H1 (cell line): ENCODE measurements around the gene PAN2. TPM values are rescaled to one million over a fixed set of nuclear protein-coding genes. Genes with fewer than 3 reads are reported as not detected.

Experiments
- CTCF ChIA-PET: fragments of 300-600 bp; sonication (Branson Sonifier 250); formaldehyde crosslinking; loops from one replicate; lab custom pipeline; 2021; ENCODE audit not compliant: partially characterized antibody; lab: Charles Lee
- POLR2A ChIA-PET: fragments of 300-600 bp; sonication (Branson Sonifier 250); formaldehyde crosslinking; loops from one replicate; lab custom pipeline; 2021; ENCODE audit warnings: inconsistent platforms; ENCODE audit not compliant: partially characterized antibody; lab: Charles Lee
- DNase-seq, 2 experiments: peaks; one replicate each; pipeline versions ENCODE4 v3.0.0 to v3.0.0-alpha.2; 2010 to 2022; ENCODE audit warnings: low spot score in 2 of 2, low read depth in 1 of 2, mixed read lengths in 1 of 2
- FAIRE-seq: peaks from 2 replicates; lab custom pipeline; 2011; peaks lifted over from hg19 to GRCh38; lab: Jason Lieb, UNC
- H2AFZ ChIP-seq: 2 replicates; pipeline ENCODE4 v1.8.1; 2012; ENCODE audit warnings: low read length, inconsistent platforms
- H2AK5ac ChIP-seq: 2 replicates; pipeline ENCODE4 v1.6.1; 2013; ENCODE audit warnings: low read depth, low read length
- H2BK120ac ChIP-seq: replicated peaks from 2 replicates; pipeline ENCODE3; 2013; ENCODE audit warnings: low read depth, low read length, inconsistent platforms
- H2BK12ac ChIP-seq: 2 replicates; pipeline ENCODE4 v1.6.1; 2013; ENCODE audit warnings: low read depth, low read length
- H2BK15ac ChIP-seq: 2 replicates; pipeline ENCODE4 v1.6.1; 2013; ENCODE audit warnings: low read length
- H2BK20ac ChIP-seq: 2 replicates; pipeline ENCODE4 v1.6.1; 2013; ENCODE audit warnings: low read length
- H2BK5ac ChIP-seq: 2 replicates; pipeline ENCODE4 v1.6.1; 2013; ENCODE audit warnings: low read depth, low read length
- H3K14ac ChIP-seq: 2 replicates; pipeline ENCODE4 v1.6.1; 2013; ENCODE audit warnings: inconsistent platforms; ENCODE audit not compliant: insufficient read length
- H3K18ac ChIP-seq: 2 replicates; pipeline ENCODE4 v1.6.1; 2013; ENCODE audit warnings: low read length; ENCODE audit errors: extremely low read depth
- H3K23ac ChIP-seq: 2 replicates; pipeline ENCODE4 v1.6.1; 2013; ENCODE audit warnings: inconsistent platforms; ENCODE audit not compliant: insufficient read length
- H3K23me2 ChIP-seq: 2 replicates; pipeline ENCODE4 v1.6.1; 2013; ENCODE audit warnings: low read depth, low read length
- H3K27ac ChIP-seq: 2 replicates; pipeline ENCODE4 v1.6.1; 2011; ENCODE audit warnings: low read depth, low read length, inconsistent platforms
- H3K27me3 ChIP-seq, 4 experiments: replicated peaks in 1 of 4; 1 replicate in 1 of 4; 2 replicates in 3 of 4; pipeline versions ENCODE4 v1.6.1 to v1.8.1; 2011 to 2013; ENCODE audit warnings: low read length in 3 of 4, mild to moderate bottlenecking in 3 of 4, inconsistent platforms in 2 of 4, mixed read lengths in 2 of 4, moderate library complexity in 1 of 4; ENCODE audit not compliant: control insufficient read depth in 3 of 4, insufficient read depth in 3 of 4; ENCODE audit errors: extremely low read depth in 1 of 4
- H3K36me3 ChIP-seq, 4 experiments: 2 replicates each; pipeline versions ENCODE4 v1.6.1 to v1.8.1; 2011 to 2013; ENCODE audit warnings: mild to moderate bottlenecking in 4 of 4, low read length in 3 of 4, moderate library complexity in 2 of 4, control low read depth in 1 of 4, inconsistent platforms in 1 of 4; ENCODE audit not compliant: insufficient read depth in 4 of 4, control insufficient read depth in 2 of 4
- H3K4ac ChIP-seq: replicated peaks from 2 replicates; pipeline ENCODE3; 2013; ENCODE audit warnings: low read length, low read depth, mixed read lengths, inconsistent platforms; ENCODE audit not compliant: insufficient read length
- H3K4me1 ChIP-seq, 4 experiments: replicated peaks in 1 of 4; 1 replicate in 1 of 4; 2 replicates in 3 of 4; pipeline versions ENCODE4 v1.6.1 to v1.8.1; 2011 to 2013; ENCODE audit warnings: low read length in 3 of 4, inconsistent platforms in 2 of 4, mixed read lengths in 1 of 4; ENCODE audit not compliant: insufficient read depth in 4 of 4, control insufficient read depth in 3 of 4
- H3K4me2 ChIP-seq, 2 experiments: 2 replicates each; pipeline versions ENCODE4 v1.6.1 to v1.8.1; 2011 to 2013; ENCODE audit warnings: low read depth in 2 of 2, low read length in 2 of 2, control low read depth in 1 of 2, inconsistent platforms in 1 of 2, mild to moderate bottlenecking in 1 of 2; ENCODE audit not compliant: insufficient read depth in 1 of 2
- H3K4me3 ChIP-seq, 4 experiments: fragments of 200-600, 300-600 bp in 1 of 4; sonication (generic), shearing (Covaris generic), sonication (Bioruptor Twin) in 1 of 4; 2 replicates each; pipeline versions ENCODE4 v1.5.1 to v1.8.1; 2011 to 2016; ENCODE audit warnings: low read length in 4 of 4, low read depth in 3 of 4, control low read depth in 2 of 4, inconsistent platforms in 2 of 4, mild to moderate bottlenecking in 2 of 4, mixed read lengths in 1 of 4, moderate library complexity in 1 of 4; ENCODE audit not compliant: insufficient read depth in 2 of 4; ENCODE audit errors: extremely low read depth in 1 of 4
- H3K56ac ChIP-seq: replicated peaks from 2 replicates; pipeline ENCODE3; 2013; ENCODE audit warnings: low read depth, mild to moderate bottlenecking, mixed read lengths, low read length, inconsistent platforms; ENCODE audit not compliant: insufficient read length
- H3K79me1 ChIP-seq: 2 replicates; pipeline ENCODE4 v1.6.1; 2013; ENCODE audit warnings: low read depth, low read length, control low read depth
- H3K79me2 ChIP-seq, 2 experiments: 2 replicates each; pipeline versions ENCODE4 v1.6.1 to v1.8.1; 2012 to 2013; ENCODE audit warnings: low read length in 2 of 2, mild to moderate bottlenecking in 2 of 2, inconsistent platforms in 1 of 2; ENCODE audit not compliant: insufficient read depth in 2 of 2, control insufficient read depth in 1 of 2
- H3K9ac ChIP-seq, 4 experiments: replicated peaks in 1 of 4; 1 replicate in 1 of 4; 2 replicates in 3 of 4; pipeline versions ENCODE4 v1.6.1 to v1.8.1; 2011 to 2013; ENCODE audit warnings: low read depth in 3 of 4, low read length in 3 of 4, control low read depth in 2 of 4, mild to moderate bottlenecking in 2 of 4, moderate library complexity in 2 of 4, inconsistent platforms in 1 of 4; ENCODE audit errors: extremely low read depth in 1 of 4
- H3K9me3 ChIP-seq, 2 experiments: 2 replicates each; pipeline versions ENCODE4 v1.6.1 to v1.8.1; 2012 to 2013; ENCODE audit warnings: mild to moderate bottlenecking in 2 of 2, moderate library complexity in 2 of 2, control low read depth in 1 of 2, inconsistent platforms in 1 of 2, low read depth in 1 of 2, low read length in 1 of 2, mixed read lengths in 1 of 2; ENCODE audit not compliant: insufficient read depth in 2 of 2
- H4K20me1 ChIP-seq, 2 experiments: replicated peaks in 1 of 2; 2 replicates each; pipeline versions ENCODE3 to v1.8.1; 2011 to 2013; ENCODE audit warnings: inconsistent platforms in 2 of 2, low read length in 2 of 2, mild to moderate bottlenecking in 1 of 2; ENCODE audit not compliant: insufficient read depth in 2 of 2, control insufficient read depth in 1 of 2
- H4K5ac ChIP-seq: 2 replicates; pipeline ENCODE4 v1.6.1; 2013; ENCODE audit warnings: low read length, low read depth, mixed read lengths, inconsistent platforms; ENCODE audit not compliant: insufficient read length
- H4K8ac ChIP-seq: 2 replicates; pipeline ENCODE4 v1.8.0; 2013; ENCODE audit warnings: mild to moderate bottlenecking, moderate library complexity, low read length, inconsistent platforms; ENCODE audit not compliant: insufficient read depth; ENCODE audit errors: extremely low read depth
- H4K91ac ChIP-seq: replicated peaks from 2 replicates; pipeline ENCODE3; 2013; ENCODE audit warnings: low read length, mixed read lengths, inconsistent platforms; ENCODE audit not compliant: insufficient read length
- EP300 ChIP-seq, 2 experiments: IDR thresholded peaks; 1 replicate in 1 of 2; 2 replicates in 1 of 2; pipeline ENCODE4 v1.6.1; 2011 to 2012; ENCODE audit warnings: low read depth in 2 of 2, low read length in 2 of 2, mild to moderate bottlenecking in 2 of 2, borderline replicate concordance in 1 of 2, inconsistent platforms in 1 of 2, moderate library complexity in 1 of 2
- KDM4A ChIP-seq: IDR thresholded peaks from one replicate; pipeline ENCODE4 v1.7.1; 2012; ENCODE audit warnings: low read depth, mild to moderate bottlenecking, moderate library complexity, low read length, inconsistent platforms; ENCODE audit not compliant: severe bottlenecking
- KDM5A ChIP-seq: fragments of 200-600 bp; IDR thresholded peaks from 2 replicates; pipeline ENCODE4 v1.7.1; 2012; ENCODE audit warnings: mild to moderate bottlenecking, low read length, inconsistent platforms, mixed read lengths
- SIRT6 ChIP-seq: IDR thresholded peaks from one replicate; pipeline ENCODE4 v1.7.1; 2012; ENCODE audit warnings: low read length, inconsistent platforms
- WGBS, 2 experiments: shearing (Covaris generic) in 1 of 2; methylation state at CpG; one replicate each; pipeline versions ENCODE4 v1.1.6 to v1.1.7; 2013 to 2015; ENCODE audit warnings: low lambda C conversion rate in 2 of 2, mixed read lengths in 2 of 2, inconsistent platforms in 1 of 2, low coverage in 1 of 2, missing lambda C conversion rate in 1 of 2; ENCODE audit not compliant: insufficient replicate concordance in 2 of 2, insufficient coverage in 1 of 2, insufficient read length in 1 of 2; ENCODE audit errors: extremely low coverage in 1 of 2, missing lambda C conversion rate in 1 of 2; 5-methylcytosine and 5-hydroxymethylcytosine counted together
- polyA plus RNA-seq, 7 experiments: library from polyadenylated mRNA; depleted of rRNA in 3 of 7; stranded (reverse) in 5 of 7; unstranded in 2 of 7; fragments of >200 nt in 5 of 7; fragments of 200-250 nt in 2 of 7; gene quantifications; 1 replicate in 5 of 7; 2 replicates in 1 of 7; 4 replicates in 1 of 7; pipeline versions ENCODE4 v1.2.1 to v1.2.3, GENCODE V29; 2011 to 2013; ENCODE audit warnings: missing spikeins in 2 of 7, mixed read lengths in 2 of 7
- total RNA-seq: library from RNA; stranded (reverse); fragmentation: NEBNext Ultra II Directional; extraction: Animal tissue kit (Norgen Biotek cat#: 25700); gene quantifications from 2 replicates; pipeline ENCODE4 v1.2.1, GENCODE V29; 2021
- TF ChIP-seq, protein P1 (sequence below): IDR thresholded peaks from 2 replicates; pipeline ENCODE4 v1.6.1; 2011; ENCODE audit warnings: low read length, improper control_type of control experiment
- TF ChIP-seq, protein P2 (sequence below): IDR thresholded peaks from 2 replicates; pipeline ENCODE4 v1.6.1; 2012; ENCODE audit warnings: inconsistent platforms
- TF ChIP-seq, protein P3 (sequence below): IDR thresholded peaks from 2 replicates; pipeline ENCODE4 v1.6.1; 2012; ENCODE audit warnings: low read length, inconsistent platforms

Gene PAN2
- total and polyA plus RNA-seq, 2 of the 8 experiments (the other 6 are each of a cell fraction or from before 2014, with no cell fraction given), result 29.6 to 36.7 TPM

- Histone ChIP-seq H2AK5ac (peak overlapping the region; percentile 88), H3K23me2 (peaks cover 7% of the 10 kb centered on the region; the same call in 1 of the 2 replicates), H3K79me1 (no peaks in the 10 kb centered on the region), H2BK5ac (peak overlapping the region; percentile 78), H3K23ac (no peak overlapping the region), H3K18ac (no peak overlapping the region), H3K4me1 (peaks cover 2 to 14% (median 6%) of the 10 kb centered on the region in 4 experiments), H3K27ac (peak overlapping the region; percentile 81; the same call in 1 of the 2 replicates), H3K9me3 (no peaks in the 10 kb centered on the region), H2BK15ac (peak overlapping the region; percentile 46; the same call in 1 of the 2 replicates), H2BK20ac (peak overlapping the region; percentile 63; the same call in 1 of the 2 replicates), H4K8ac (peak overlapping the region; percentile 6; the same call in 1 of the 2 replicates), H3K14ac (no peak overlapping the region), H2BK12ac (peak overlapping the region; percentile 84), H2AFZ (no peak overlapping the region), H3K27me3 (no peaks in the 10 kb centered on the region), H3K4ac (no peak overlapping the region), H3K4me2 (peak overlapping the region; percentile 78 to 93), H3K79me2 (no peaks in the 10 kb centered on the region), H2BK120ac (no peak overlapping the region), H3K9ac (peak overlapping the region in 3 of 4 experiments; percentile 4 to 84 (median 69); a peak in 5 of 7 replicates), H3K36me3 (0 out of 8 replicates have a peak, but pooled peaks cover 0 to 2% (median 0%) of the 10 kb centered on the region in 4 experiments), H4K91ac (peak overlapping the region; percentile 54), H3K4me3 (peak overlapping the region; percentile 15 to 73 (median 56)), H4K5ac (peak overlapping the region; percentile 7), H4K20me1 (no peaks in the 10 kb centered on the region), H3K56ac (no peak overlapping the region)
- CTCF ChIA-PET, result interaction anchor here (0.6 to 7.2 kb wide), 9 partner anchors 9 to 144 kb away, joined by 3 to 38 read pairs (median 5); partner anchors contain the start of genes CNPY2, RNF41 and STAT2
- POLR2A ChIA-PET, result interaction anchor here (0.6 to 7.2 kb wide), 18 partner anchors 8 to 252 kb away, joined by 3 to 55 read pairs (median 3); partner anchors contain the start of genes CNPY2, COQ10A, MYL6 and RNF41
- no peak for FAIRE-seq
- no peak for DNase-seq
- WGBS, 2 experiments, result 90% methylated on average over 11 of the region's 11 CpGs; no CpG with 5 or more reads in 1 of the 2 experiments
- TF ChIP-seq, protein P1, sequence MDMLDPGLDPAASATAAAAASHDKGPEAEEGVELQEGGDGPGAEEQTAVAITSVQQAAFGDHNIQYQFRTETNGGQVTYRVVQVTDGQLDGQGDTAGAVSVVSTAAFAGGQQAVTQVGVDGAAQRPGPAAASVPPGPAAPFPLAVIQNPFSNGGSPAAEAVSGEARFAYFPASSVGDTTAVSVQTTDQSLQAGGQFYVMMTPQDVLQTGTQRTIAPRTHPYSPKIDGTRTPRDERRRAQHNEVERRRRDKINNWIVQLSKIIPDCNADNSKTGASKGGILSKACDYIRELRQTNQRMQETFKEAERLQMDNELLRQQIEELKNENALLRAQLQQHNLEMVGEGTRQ, result no peak
- TF ChIP-seq EP300 (IDR thresholded peaks at IDR 0.05; ENCODE audit: borderline replicate concordance in 1 of 2, low read depth in 2 of 2, low read length in 2 of 2), result no peak
- TF ChIP-seq, protein P2, sequence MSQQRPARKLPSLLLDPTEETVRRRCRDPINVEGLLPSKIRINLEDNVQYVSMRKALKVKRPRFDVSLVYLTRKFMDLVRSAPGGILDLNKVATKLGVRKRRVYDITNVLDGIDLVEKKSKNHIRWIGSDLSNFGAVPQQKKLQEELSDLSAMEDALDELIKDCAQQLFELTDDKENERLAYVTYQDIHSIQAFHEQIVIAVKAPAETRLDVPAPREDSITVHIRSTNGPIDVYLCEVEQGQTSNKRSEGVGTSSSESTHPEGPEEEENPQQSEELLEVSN, result no peak
- TF ChIP-seq KDM4A, result no peak
- TF ChIP-seq KDM5A, result no peak
- TF ChIP-seq SIRT6, result no peak
- TF ChIP-seq, protein P3, sequence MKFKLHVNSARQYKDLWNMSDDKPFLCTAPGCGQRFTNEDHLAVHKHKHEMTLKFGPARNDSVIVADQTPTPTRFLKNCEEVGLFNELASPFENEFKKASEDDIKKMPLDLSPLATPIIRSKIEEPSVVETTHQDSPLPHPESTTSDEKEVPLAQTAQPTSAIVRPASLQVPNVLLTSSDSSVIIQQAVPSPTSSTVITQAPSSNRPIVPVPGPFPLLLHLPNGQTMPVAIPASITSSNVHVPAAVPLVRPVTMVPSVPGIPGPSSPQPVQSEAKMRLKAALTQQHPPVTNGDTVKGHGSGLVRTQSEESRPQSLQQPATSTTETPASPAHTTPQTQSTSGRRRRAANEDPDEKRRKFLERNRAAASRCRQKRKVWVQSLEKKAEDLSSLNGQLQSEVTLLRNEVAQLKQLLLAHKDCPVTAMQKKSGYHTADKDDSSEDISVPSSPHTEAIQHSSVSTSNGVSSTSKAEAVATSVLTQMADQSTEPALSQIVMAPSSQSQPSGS, result no peak
Observed at GRCh38 chr12:56332512-56333196, 1.1 kb downstream of the PAN2 start.
